IMR-90 (cell line): ENCODE results near the gene LRRC7. TPM values are rescaled to one million over a fixed set of nuclear protein-coding genes. Genes with fewer than 3 reads are reported as not detected.
A peak's percentile ranks its signal among the peaks of the same experiment; 100 is the strongest.

Source experiments
- ATAC-seq: fragments of 200-7000 bp; cut with Tn5 transposase; 2 replicates; pipeline ENCODE4 v1.9.1; 2020; ENCODE audit warnings: low read depth, mild to moderate bottlenecking, moderate library complexity
- BruUV-seq: library from RNA; stranded (reverse); fragments of 400-500 nt; replicated peaks from 2 replicates; lab custom pipeline; 2021; lab: Mats Ljungman, UMichigan
- CTCF ChIA-PET: fragments of 300-600 bp; formaldehyde crosslinking; extraction: SDS; loops from one replicate; lab custom pipeline; 2021; ENCODE audit warnings: antibody characterized with exemption; lab: Yijun Ruan, JAX
- POLR2A ChIA-PET: fragments of 300-600 bp; sonication (Branson Sonifier 250); formaldehyde crosslinking; loops from one replicate; lab custom pipeline; 2022; ENCODE audit warnings: antibody characterized with exemption; ENCODE audit not compliant: unreplicated experiment; lab: Charles Lee
- DNase-seq: peaks from one replicate; pipeline ENCODE4 v3.0.0; 2013
- H2AFZ ChIP-seq: replicated peaks from 2 replicates; pipeline ENCODE3; 2013; ENCODE audit warnings: low read length, mild to moderate bottlenecking; ENCODE audit not compliant: poor library complexity
- H2AK5ac ChIP-seq: 2 replicates; pipeline ENCODE4 v1.6.1; 2013; ENCODE audit warnings: low read depth, low read length, inconsistent platforms
- H2AK9ac ChIP-seq: replicated peaks from 2 replicates; pipeline ENCODE3; 2013; ENCODE audit warnings: mild to moderate bottlenecking, low read depth, low read length, moderate library complexity; ENCODE audit not compliant: poor library complexity
- H2BK120ac ChIP-seq: 2 replicates; pipeline ENCODE4 v1.6.1; 2013; ENCODE audit warnings: low read depth, low read length, inconsistent platforms
- H2BK15ac ChIP-seq: 3 replicates; pipeline ENCODE4 v1.6.1; 2013; ENCODE audit warnings: low read depth, low read length, inconsistent platforms
- H2BK20ac ChIP-seq: 2 replicates; pipeline ENCODE4 v1.6.1; 2013; ENCODE audit warnings: low read depth, mild to moderate bottlenecking, inconsistent platforms, low read length, moderate library complexity
- H2BK5ac ChIP-seq: 2 replicates; pipeline ENCODE4 v1.6.1; 2013; ENCODE audit warnings: mild to moderate bottlenecking, low read depth, low read length, inconsistent platforms; ENCODE audit not compliant: poor library complexity, severe bottlenecking
- H3K14ac ChIP-seq: replicated peaks from 2 replicates; pipeline ENCODE4 v1.6.1; 2013; ENCODE audit warnings: low read depth, low read length, inconsistent platforms
- H3K18ac ChIP-seq: 2 replicates; pipeline ENCODE4 v1.6.1; 2013; ENCODE audit warnings: low read depth, low read length, control low read depth
- H3K23ac ChIP-seq: 2 replicates; pipeline ENCODE4 v1.6.1; 2013; ENCODE audit warnings: low read depth, low read length, inconsistent platforms
- H3K27ac ChIP-seq: 2 replicates; pipeline ENCODE4 v1.5.1; 2013; ENCODE audit warnings: mild to moderate bottlenecking, control low read depth, low read length; ENCODE audit not compliant: insufficient read depth
- H3K27me3 ChIP-seq: 2 replicates; pipeline ENCODE4 v1.6.1; 2013; ENCODE audit warnings: low read length; ENCODE audit not compliant: control insufficient read depth, insufficient read depth
- H3K36me3 ChIP-seq: 2 replicates; pipeline ENCODE4 v1.6.1; 2013; ENCODE audit warnings: low read length, mixed read lengths; ENCODE audit not compliant: control insufficient read depth, insufficient read depth
- H3K4ac ChIP-seq: 2 replicates; pipeline ENCODE4 v1.6.1; 2013; ENCODE audit warnings: low read depth, low read length, inconsistent platforms
- H3K4me1 ChIP-seq: 2 replicates; pipeline ENCODE4 v1.6.1; 2013; ENCODE audit warnings: low read length, mixed read lengths; ENCODE audit not compliant: control insufficient read depth, insufficient read depth
- H3K4me2 ChIP-seq: 2 replicates; pipeline ENCODE4 v1.6.1; 2013; ENCODE audit warnings: low read depth, mild to moderate bottlenecking, control low read depth, low read length, moderate library complexity
- H3K4me3 ChIP-seq: 2 replicates; pipeline ENCODE4 v1.5.1; 2013; ENCODE audit warnings: low read depth, mild to moderate bottlenecking, control low read depth, low read length, moderate library complexity; ENCODE audit not compliant: insufficient read depth
- H3K56ac ChIP-seq: 2 replicates; pipeline ENCODE4 v1.6.1; 2013; ENCODE audit warnings: low read length, inconsistent platforms; ENCODE audit not compliant: insufficient read depth; ENCODE audit errors: extremely low read depth
- H3K79me1 ChIP-seq, 2 experiments: 2 replicates each; pipeline ENCODE4 v1.6.1; 2013; ENCODE audit warnings: low read length in 2 of 2, inconsistent platforms in 1 of 2, low read depth in 1 of 2
- H3K9ac ChIP-seq: 2 replicates; pipeline ENCODE4 v1.6.1; 2013; ENCODE audit warnings: low read depth, low read length, control low read depth
- H3K9me1 ChIP-seq: 2 replicates; pipeline ENCODE4 v1.6.1; 2013; ENCODE audit warnings: low read length, inconsistent platforms; ENCODE audit not compliant: insufficient read depth
- H3K9me3 ChIP-seq: 2 replicates; pipeline ENCODE4 v1.6.1; 2013; ENCODE audit warnings: low read length; ENCODE audit not compliant: control insufficient read depth, insufficient read depth
- H4K20me1 ChIP-seq: 2 replicates; pipeline ENCODE4 v1.6.1; 2013; ENCODE audit warnings: low read length, inconsistent platforms; ENCODE audit not compliant: insufficient read depth
- H4K5ac ChIP-seq: 2 replicates; pipeline ENCODE4 v1.6.1; 2013; ENCODE audit warnings: mild to moderate bottlenecking, low read depth, low read length, control low read depth
- H4K8ac ChIP-seq, 2 experiments: 2 replicates each; pipeline ENCODE4 v1.6.1; 2013; ENCODE audit warnings: low read depth in 2 of 2, low read length in 2 of 2, control low read depth in 1 of 2, inconsistent platforms in 1 of 2
- H4K91ac ChIP-seq: 2 replicates; pipeline ENCODE4 v1.6.1; 2013; ENCODE audit warnings: low read depth, low read length, inconsistent platforms; ENCODE audit not compliant: insufficient read depth
- CEBPB ChIP-seq: IDR thresholded peaks from 2 replicates; pipeline ENCODE4 v1.6.1; 2012; ENCODE audit warnings: low read depth, low read length, improper control_type of control experiment
- CHD1 ChIP-seq: IDR thresholded peaks from 2 replicates; pipeline ENCODE4 v1.6.1; 2012; ENCODE audit warnings: low read depth, low read length, improper control_type of control experiment
- CTCF ChIP-seq: conservative IDR thresholded peaks from 2 replicates; pipeline ENCODE4 v1.5.1; 2012; ENCODE audit warnings: mild to moderate bottlenecking, low read depth, low read length, improper control_type of control experiment
- FOS ChIP-seq: fragments of 150-350 bp; IDR thresholded peaks from 2 replicates; pipeline ENCODE4 v1.6.1; 2016; ENCODE audit warnings: low read depth, low read length
- MAZ ChIP-seq: IDR thresholded peaks from 2 replicates; pipeline ENCODE4 v1.6.1; 2012; ENCODE audit warnings: low read depth, mild to moderate bottlenecking, low read length, improper control_type of control experiment, moderate library complexity, borderline replicate concordance
- POLR2A ChIP-seq: IDR thresholded peaks from 2 replicates; pipeline ENCODE4 v1.6.1; 2012; ENCODE audit warnings: mild to moderate bottlenecking, low read depth, low read length
- RCOR1 ChIP-seq: IDR thresholded peaks from 2 replicates; pipeline ENCODE4 v1.6.1; 2012; ENCODE audit warnings: mild to moderate bottlenecking, low read length, improper control_type of control experiment; ENCODE audit not compliant: insufficient replicate concordance
- SMC3 ChIP-seq: fragments of 150-350 bp; IDR thresholded peaks from 2 replicates; pipeline ENCODE4 v1.6.1; 2016; ENCODE audit warnings: low read depth, mild to moderate bottlenecking, antibody characterized with exemption, low read length, moderate library complexity
- WGBS, 2 experiments: methylation state at CpG; one replicate each; pipeline versions ENCODE4 v1.1.5 to v1.1.7; 2013; ENCODE audit warnings: missing lambda C conversion rate in 2 of 2; ENCODE audit not compliant: insufficient read length in 1 of 2; ENCODE audit errors: extremely low coverage in 2 of 2; 5-methylcytosine and 5-hydroxymethylcytosine counted together
- dilution Hi-C: fragments of 300-500 bp; cut with HindIII; formaldehyde crosslinking; loops from one replicate; pipeline ENCODE4 v1.14.3; 2018; ENCODE audit warnings: low sequenced_read_pairs; ENCODE audit not compliant: unreplicated experiment
- in situ Hi-C: fragments of 300-500 bp; cut with MboI; formaldehyde crosslinking; loops from 3 replicates; pipeline ENCODE4 v1.14.3; 2019; ENCODE audit warnings: low sequenced_read_pairs, inconsistent platforms, mixed read lengths
- intact Hi-C: fragments of 100-400 bp; cut with micrococcal nuclease; formaldehyde crosslinking; loops from 2 replicates; pipeline ENCODE4 v1.10.0; 2022
- polyA plus RNA-seq, 3 experiments: library from polyadenylated mRNA; depleted of rRNA; stranded (reverse); fragments of >200 nt; gene quantifications; 2 replicates each; pipeline ENCODE4 v1.2.3, GENCODE V29; 2012; ENCODE audit warnings: low replicate concordance in 1 of 3
- total RNA-seq: library from RNA; depleted of rRNA; stranded (reverse); fragments of >200 nt; gene quantifications from 2 replicates; pipeline ENCODE4 v1.2.3, GENCODE V29; 2012
- TF ChIP-seq, protein P1 (sequence below): fragments of 150-350 bp; IDR thresholded peaks from 2 replicates; pipeline ENCODE4 v1.6.1; 2016; ENCODE audit warnings: low read depth, mild to moderate bottlenecking, low read length, moderate library complexity, borderline replicate concordance

The LRRC7 gene
- total and polyA plus RNA-seq, 2 of the 4 experiments (the other 2 are of a cell fraction) = under 0.01 to 0.02 TPM

- Histone ChIP-seq H2AK5ac (no peak overlapping the region), H2BK5ac (no peak overlapping the region), H4K5ac (no peak overlapping the region), H3K9me1 (no peaks in the 10 kb centered on the region), H3K9me3 (no peaks in the 10 kb centered on the region), H2BK120ac (no peak overlapping the region), H2BK15ac (no peak overlapping the region), H3K23ac (no peak overlapping the region), H2AK9ac (no peak overlapping the region), H4K8ac (no peak overlapping the region), H3K4me1 (no peaks in the 10 kb centered on the region), H3K27ac (no peak overlapping the region), H3K9ac (no peak overlapping the region), H3K4ac (no peak overlapping the region), H2BK20ac (no peak overlapping the region), H3K36me3 (no peaks in the 10 kb centered on the region), H3K18ac (no peak overlapping the region), H3K4me2 (no peak overlapping the region), H3K27me3 (no peaks in the 10 kb centered on the region), H3K14ac (no peak overlapping the region), H3K56ac (no peak overlapping the region), H3K4me3 (no peak overlapping the region), H4K91ac (no peak overlapping the region), H3K79me1 (no peaks in the 10 kb centered on the region), H2AFZ (no peak overlapping the region), H4K20me1 (no peaks in the 10 kb centered on the region)
- in situ Hi-C loops = no loop called here
- ATAC-seq (no peak), DNase-seq (no peak)
- POLR2A ChIA-PET = no interaction called here
- no peak for TF ChIP-seq MAZ
- TF ChIP-seq, protein P1, sequence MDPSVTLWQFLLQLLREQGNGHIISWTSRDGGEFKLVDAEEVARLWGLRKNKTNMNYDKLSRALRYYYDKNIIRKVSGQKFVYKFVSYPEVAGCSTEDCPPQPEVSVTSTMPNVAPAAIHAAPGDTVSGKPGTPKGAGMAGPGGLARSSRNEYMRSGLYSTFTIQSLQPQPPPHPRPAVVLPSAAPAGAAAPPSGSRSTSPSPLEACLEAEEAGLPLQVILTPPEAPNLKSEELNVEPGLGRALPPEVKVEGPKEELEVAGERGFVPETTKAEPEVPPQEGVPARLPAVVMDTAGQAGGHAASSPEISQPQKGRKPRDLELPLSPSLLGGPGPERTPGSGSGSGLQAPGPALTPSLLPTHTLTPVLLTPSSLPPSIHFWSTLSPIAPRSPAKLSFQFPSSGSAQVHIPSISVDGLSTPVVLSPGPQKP = no peak
- TF ChIP-seq CEBPB = 0 out of 2 replicates have a peak, but pooled peaks have one; percentile 7
- no peak for TF ChIP-seq RCOR1
- no peak for TF ChIP-seq FOS
- no peak for TF ChIP-seq SMC3
- no peak for TF ChIP-seq CTCF
- TF ChIP-seq CHD1 = no peak
- no peak for TF ChIP-seq POLR2A
- CTCF ChIA-PET = no interaction called here
- dilution Hi-C loops = no loop called here
- intact Hi-C loops = no loop called here
- no TSS peak for BruUV-seq
- no CpG with 5 or more reads among the region's 2 CpGs for WGBS, 2 experiments
Observed at GRCh38 chr1:69929308-69930057, 361.8 kb downstream of the LRRC7 start.
